ENCODE measurements around the gene PADI1. TPM values are rescaled to one million over a fixed set of nuclear protein-coding genes. Genes with fewer than 3 reads are reported as not detected.

Gene PADI1
- total RNA-seq, 1 donor from 2014 or later = not detected

DNA sequence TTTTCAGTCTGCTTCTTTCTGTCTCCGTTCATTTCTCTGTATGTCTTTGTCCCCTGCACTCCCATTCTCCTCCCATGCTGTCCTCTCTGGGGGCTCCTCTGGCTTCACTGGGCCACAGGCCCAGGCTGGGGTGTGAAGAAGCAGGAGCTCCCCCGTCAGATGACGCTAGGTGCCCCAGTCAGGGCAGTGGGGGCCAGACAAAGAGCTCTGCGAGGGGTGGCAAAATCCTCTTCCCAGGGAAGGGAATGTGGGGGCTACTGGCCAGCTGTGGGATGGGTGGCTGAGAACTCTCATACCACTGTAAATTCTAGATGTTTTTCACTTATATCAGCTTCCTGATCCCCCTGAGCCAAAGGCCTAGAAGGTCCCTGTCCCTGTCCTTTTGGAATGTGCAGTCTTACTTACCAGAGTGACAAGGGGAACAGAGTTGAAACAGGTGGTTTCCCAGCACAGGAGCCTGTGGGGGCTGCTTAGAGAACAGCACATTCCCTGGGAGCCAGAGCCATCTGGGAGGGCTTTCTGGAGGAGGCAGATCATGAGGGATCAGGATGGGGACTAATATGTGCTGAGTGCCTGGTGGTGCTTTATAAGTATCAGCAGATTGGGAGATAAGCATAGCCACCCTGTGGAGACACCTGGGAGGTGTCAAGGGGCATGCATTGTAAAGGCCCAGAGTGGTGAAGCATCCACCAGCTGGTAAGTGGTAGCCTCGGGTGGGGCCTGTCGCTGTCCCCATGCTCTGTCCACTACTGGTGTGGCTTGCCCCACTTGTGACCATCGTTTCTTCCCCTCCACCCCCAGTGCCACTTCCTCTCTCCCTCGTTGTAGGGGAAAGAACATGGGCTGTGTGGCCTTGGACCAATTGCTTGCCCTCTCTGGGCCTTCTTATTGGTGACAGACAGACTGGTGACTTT, 10.1 kb upstream of the PADI1 start:
- intact Hi-C loops (cut with DNase I) = no loop called here
- ATAC-seq (no peak), DNase-seq (ENCODE audit: missing footprints) (no peak)

DNA sequence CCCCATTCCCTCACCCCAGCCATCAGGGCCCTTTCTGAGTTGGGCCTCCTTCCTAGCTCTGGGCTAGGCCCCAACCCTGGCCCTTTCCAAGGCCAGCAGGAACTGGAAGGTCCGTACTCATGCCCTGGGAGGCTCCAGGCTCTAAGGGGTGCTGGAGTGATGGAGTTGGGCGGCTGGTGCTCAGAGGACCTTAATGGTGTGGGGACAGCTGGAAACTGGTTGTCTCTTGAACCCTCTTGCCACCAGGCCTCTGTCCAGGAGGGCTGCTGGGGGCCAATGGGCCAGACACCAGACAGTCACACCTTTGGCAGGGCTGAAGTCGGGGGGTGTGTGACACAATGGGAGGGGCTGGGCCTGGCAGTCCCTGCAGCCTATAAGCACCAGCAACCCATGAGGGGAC, 9.2 kb upstream of the PADI1 start:
- ATAC-seq = no peak
- intact Hi-C loops (cut with DNase I) = no loop called here
- DNase-seq (ENCODE audit: missing footprints) = no peak

DNA sequence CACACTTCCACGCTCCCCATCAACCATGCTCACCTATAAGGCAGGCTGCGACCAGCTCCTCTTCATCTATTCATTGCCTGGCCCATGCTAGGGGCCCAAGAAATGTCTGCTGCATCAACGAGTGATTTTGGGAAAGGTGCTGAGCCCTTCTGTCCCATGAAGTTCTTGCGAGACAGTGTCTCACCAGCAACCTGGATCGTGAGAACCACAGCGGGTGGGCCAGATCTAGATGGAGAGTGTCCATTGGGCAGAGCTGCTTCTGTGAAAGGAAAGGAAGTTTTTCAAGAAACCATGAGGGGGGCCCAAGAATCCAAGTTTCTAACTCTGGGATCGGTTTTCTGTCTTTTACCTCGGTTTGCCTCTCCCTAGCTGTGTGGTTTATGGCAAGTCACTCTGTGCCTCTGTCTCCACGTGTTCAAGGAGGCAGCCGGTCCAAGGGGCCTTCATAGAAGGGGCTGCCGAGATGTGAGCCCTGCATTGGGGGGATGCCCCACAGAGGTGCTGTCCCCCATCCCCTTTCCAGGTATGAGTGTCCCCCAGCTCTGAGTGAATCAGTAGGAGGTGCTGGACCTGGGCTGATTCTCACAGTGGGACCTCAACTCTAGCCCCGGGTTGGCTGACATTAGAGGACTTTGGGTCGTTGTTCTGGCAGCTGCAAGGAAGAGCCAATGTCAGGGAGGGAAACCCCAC, 8.3 kb upstream of the PADI1 start:
- intact Hi-C loops (cut with DNase I) = no loop called here
- ATAC-seq (no peak), DNase-seq (ENCODE audit: missing footprints) (no peak)

GRCh38 chr1:17197696-17198095, 7.2 kb upstream of the PADI1 start:
- no peak for ATAC-seq
- intact Hi-C loops (cut with DNase I) = no loop called here
- peak; percentile 20 for DNase-seq (ENCODE audit: missing footprints)

DNA sequence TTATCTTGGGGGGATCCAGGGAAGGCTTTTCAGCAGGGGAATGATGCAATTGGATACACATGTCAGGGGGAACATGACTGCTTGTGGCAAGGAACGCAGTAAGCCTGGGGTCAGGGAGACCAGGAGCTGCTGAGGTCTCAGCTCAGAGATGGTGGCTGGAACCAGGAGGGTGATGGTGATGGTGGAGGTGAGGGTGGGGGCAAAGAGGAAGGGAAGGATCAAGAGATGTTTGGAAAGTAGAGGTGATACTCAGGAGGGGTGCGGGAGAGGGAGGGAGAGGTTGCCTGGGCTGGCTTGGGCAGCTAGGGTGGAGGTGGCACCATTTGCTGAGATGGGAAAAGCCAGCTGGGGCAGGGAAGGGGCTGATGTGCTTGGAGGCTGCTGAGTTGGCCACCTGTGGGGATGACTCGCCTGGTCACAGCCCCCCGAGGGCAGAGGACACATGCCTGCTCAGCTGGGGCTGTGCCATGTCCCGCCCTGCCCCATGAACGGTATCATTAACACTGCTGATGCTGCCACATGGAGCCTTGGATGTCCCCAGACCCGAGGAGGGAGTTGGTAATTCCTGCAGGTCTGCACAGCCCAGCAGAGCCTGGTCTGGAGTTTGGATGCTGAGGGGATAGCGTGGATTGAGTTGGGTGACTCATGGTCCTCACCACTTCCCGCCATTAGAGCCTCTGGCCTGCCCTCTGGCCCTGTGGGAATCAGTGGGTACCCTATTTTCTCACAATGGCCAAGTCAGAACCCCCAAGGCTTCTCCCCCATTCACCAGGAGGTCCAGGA, 6.3 kb upstream of the PADI1 start:
- intact Hi-C loops (cut with DNase I) = no loop called here
- ATAC-seq = no peak
- no peak for DNase-seq (ENCODE audit: missing footprints)

DNA sequence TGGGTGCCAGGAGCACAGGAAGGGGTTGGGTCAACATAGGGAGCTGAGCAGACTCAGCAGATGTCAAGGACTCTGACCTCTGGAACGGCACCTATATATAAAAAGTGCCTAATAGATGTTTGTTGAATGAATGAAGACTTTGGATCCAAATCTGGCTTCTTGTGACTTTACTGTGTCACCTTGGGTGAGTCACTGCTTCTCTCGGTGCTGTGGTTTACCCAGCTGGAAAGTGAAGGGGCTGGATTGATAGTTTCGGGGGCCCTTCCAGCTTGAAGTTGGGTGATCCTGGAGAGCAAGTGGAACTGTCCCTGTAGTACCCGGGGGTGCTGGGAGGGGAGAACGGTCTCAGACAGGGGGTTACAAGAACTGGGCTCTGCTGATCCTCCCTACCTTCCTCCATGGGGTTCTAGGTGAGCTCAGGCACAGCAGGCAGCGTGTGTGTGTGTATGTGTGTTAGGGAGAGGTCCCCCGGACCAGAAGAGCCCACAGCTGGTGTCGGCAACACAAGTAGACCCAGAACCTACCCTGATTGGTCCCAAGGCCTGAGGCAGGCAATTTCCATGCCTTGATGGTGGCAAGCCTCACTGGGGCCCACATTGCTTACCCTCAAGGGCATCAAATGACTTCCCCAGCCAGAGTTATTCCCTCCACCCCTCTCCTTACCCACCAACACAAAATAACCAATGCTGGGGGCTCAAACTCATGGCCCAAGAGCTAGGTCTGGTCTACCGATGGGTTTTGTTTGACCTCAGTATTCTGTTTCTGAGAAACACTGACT, 5.5 kb upstream of the PADI1 start:
- intact Hi-C loops (cut with DNase I) = no loop called here
- ATAC-seq (no peak), DNase-seq (ENCODE audit: missing footprints) (peak; percentile 32)

DNA sequence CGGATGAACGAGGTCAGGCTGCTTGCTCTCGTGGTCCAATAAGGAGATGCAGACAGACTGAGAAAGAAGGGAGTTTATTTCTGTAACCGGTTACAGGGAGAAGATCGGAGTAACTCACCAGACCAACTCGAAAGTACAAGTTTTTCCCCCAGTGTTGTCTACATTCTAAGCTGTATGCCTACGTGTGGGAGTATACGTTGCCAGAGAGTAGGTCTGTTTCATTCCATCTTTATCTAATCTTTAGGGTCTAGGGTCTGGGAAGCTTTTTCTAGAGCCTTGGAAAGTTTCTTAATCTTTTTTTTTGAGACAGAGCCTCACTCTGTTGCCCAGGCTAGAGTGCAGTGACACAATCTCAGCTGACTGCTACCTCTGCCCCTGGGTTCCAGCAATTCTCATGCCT, 4.7 kb upstream of the PADI1 start:
- intact Hi-C loops (cut with DNase I) = no loop called here
- DNase-seq (ENCODE audit: missing footprints) = no peak
- no peak for ATAC-seq

- no peak for DNase-seq (ENCODE audit: missing footprints)
- ATAC-seq = no peak
- intact Hi-C loops (cut with DNase I) = no loop called here
These were observed 4.2 kb upstream of the PADI1 start for GRCh38 chr1:17200756-17201155.

DNA sequence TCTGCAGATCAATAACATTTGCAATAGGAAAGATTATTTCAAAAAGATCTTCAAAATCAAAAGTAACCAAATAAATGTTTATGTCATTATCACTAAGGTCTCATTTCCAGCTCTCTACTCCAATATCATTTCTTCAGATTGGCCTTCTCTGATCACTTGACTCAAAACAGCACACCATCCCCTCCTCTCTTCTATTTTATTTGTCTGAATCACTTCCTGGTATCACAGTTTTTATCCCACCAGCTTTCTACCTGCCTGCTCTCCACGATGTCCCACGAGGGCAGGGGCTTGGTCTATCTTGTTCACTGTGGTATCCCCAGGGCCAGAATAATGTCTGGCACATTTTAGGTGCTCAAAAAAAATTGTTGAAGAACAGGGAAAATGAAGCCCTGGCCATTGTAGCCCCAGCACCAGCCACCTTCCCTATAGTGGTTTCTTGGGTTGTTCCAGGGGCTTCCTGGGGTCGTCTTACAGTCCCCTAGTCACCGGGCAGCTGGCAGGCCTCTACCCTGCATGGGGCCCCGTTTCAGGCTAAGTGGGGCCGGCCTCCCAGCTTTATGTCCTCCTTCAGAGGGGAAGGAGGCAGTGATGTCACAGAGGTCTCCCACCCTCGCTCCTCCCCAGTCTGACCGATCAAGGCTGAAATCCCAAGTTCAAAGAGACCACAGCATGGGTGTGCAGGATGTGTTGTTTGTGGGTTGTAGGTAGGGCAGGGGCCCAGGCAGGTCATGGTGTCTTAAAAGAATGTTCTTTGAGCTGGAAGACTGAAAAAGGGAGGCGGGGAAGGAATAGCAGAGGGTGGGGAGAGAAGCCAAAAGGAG, 3.5 kb upstream of the PADI1 start:
- ATAC-seq (no peak), DNase-seq (ENCODE audit: missing footprints) (no peak)
- intact Hi-C loops (cut with DNase I) = no loop called here

GRCh38 chr1:17205652-17206051, 724 bp downstream of the PADI1 start:
- intact Hi-C loops (cut with DNase I) = no loop called here
- DNase-seq (ENCODE audit: missing footprints) (no peak), ATAC-seq (no peak)

- DNase-seq (ENCODE audit: missing footprints) (no peak), ATAC-seq (no peak)
- intact Hi-C loops (cut with DNase I) = no loop called here
These were observed 1.3 kb downstream of the PADI1 start for GRCh38 chr1:17206196-17206595.

- peak; percentile 28 for ATAC-seq
- intact Hi-C loops (cut with DNase I) = no loop called here
- DNase-seq (ENCODE audit: missing footprints) = peak; percentile 73
These were observed 2.1 kb downstream of the PADI1 start for GRCh38 chr1:17207046-17207445.

DNA sequence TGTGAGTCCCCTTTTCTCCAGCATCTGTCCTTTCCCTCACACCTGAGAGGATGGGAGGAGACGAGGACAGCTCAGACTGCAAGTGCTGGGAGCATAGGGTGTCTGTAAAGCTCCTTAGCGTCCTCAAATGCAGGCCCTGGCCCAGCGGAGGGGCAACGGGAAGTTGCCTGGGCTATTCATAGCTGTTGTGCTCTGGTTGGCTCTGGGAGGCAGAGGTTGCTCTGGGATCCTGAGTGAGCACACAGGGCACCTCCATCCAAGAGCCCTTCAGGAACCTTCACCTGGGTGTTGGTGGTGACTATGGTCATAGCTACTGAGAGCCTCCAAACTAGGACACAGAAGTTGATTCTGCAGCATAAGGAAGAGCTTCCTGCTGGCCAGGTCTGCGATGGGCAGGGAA, 2.6 kb downstream of the PADI1 start:
- intact Hi-C loops (cut with DNase I) = no loop called here
- ATAC-seq (peak; percentile 27), DNase-seq (ENCODE audit: missing footprints) (peak; percentile 69)

- no peak for ATAC-seq
- intact Hi-C loops (cut with DNase I) = no loop called here
- DNase-seq (ENCODE audit: missing footprints) = peak; percentile 34
These were observed 3.1 kb downstream of the PADI1 start for GRCh38 chr1:17207966-17208418.

- intact Hi-C loops (cut with DNase I) = no loop called here
- ATAC-seq = no peak
- peak; percentile 9 for DNase-seq (ENCODE audit: missing footprints)
These were observed 3.6 kb downstream of the PADI1 start for GRCh38 chr1:17208546-17208945.

- intact Hi-C loops (cut with DNase I) = no loop called here
- DNase-seq (ENCODE audit: missing footprints) = no peak
- ATAC-seq = no peak
These were observed 4.5 kb downstream of the PADI1 start for GRCh38 chr1:17209430-17209829.

DNA sequence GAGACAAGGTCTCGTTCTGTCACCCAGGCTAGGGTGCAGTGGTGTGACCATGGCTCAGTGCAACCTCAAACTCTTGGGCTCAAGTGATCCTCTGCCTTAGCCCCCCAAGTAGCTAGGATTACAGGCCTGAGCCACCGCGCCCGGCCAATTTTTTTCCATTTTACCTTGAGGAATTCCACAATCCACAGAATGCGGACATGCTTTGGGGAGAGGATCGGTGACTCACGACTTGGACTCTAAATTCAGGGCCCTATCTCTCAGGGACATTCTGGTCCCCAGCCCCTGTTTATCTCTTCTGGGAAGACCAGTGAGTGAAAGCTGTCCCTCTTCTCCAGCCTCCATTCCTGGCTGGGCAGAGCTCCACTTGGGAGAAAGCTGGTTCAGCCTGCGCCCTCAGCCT, 5.2 kb downstream of the PADI1 start:
- intact Hi-C loops (cut with DNase I) = no loop called here
- DNase-seq (ENCODE audit: missing footprints) (no peak), ATAC-seq (no peak)

DNA sequence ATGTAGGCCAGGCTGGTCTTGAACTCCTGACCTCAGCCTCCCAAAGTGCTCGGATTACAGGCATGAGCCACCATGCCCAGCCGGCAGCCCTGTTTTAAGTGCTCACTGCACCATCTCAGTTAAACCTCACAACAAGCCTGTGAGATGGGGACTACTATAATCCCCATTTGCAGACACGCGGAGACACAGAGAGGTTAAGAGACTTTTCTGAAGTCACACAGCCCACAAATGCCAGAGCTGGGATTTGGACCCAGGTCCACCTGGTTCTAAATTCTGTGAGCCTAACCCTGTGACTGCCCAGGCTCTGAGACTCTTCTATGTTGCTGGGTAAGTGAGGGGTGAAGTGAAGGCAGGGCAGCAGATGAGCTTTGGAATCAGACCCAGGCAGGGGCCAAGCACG, 6.4 kb downstream of the PADI1 start:
- DNase-seq (ENCODE audit: missing footprints) = no peak
- ATAC-seq = no peak
- intact Hi-C loops (cut with DNase I) = no loop called here

Measured in Right ventricle myocardium inferior (tissue), 1 donor.